ENCODE results near the gene TMCC1. TPM values are rescaled to one million over a fixed set of nuclear protein-coding genes. Genes with fewer than 3 reads are reported as not detected.

TMCC1 gene
- 8.1 and 13.9 TPM in 2 replicates for total RNA-seq

DNA sequence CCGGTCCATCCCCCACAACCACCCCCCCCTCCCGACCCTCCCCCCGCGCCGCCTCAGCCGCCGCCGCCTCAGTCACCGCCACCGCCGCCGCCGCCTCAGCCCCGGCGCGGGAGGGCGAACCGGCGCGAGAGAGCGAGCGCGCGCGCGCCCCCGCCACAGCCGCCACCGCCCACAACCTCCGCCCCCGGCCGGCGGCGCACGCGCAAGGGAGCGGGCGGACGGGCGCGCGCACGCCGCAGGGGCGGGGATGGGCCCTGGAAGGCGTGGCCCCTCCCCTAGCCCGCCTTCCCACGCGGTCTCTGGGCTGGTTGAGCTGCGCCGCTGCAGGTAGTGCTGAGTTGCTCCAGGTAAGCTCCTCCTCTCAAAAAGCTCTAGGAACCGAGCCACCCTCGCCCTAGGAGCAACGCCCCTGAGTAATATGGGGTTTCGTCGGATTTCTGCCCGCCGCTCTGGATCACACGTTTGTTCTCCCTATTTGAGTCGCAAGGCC is at the start of gene TMCC1:
TMCC1 (minus strand) TSS at position 131 of the 490 bp plus-strand sequence.

DNA sequence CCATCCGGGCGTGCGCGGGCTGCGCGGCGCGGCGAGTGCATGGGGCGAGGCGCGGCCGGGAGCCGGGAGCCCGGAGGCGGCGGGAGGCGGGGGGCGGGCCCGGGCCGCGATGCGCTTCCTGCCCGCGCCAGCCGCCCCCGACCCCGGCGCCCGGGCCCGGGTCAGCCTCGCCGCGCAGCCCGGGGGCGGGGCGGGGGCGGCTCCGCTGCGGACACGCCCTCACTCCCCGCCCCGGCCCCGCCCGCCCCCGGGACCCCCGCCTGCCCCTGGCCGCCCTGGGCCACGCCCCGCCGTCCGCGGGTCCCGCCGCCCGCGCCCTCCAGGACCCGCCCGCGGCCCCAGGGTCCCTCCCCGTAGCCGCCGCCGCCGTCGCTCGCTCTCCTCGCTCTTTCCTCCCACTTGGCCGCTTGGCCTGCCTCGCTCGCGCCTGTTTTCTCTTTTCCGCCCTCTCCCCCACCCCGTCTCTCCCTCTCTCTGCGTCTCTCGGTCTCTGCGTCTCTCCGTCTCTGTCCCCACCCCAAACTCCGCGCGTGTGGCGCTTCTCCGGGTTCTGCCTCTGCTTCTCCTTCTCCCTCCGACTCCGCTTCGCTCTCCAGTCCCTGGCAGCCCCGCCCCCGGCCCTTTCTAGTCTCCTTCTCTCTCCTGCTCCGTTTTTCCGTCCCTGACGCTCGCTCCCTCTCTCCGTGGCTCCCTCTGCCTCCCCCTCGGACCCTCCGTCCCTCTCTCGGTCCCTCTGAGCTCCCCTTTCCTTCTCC is 286.7 kb downstream of the TMCC1 start, which contains the start of gene PLXND1:
PLXND1 (minus strand) TSS at position 41 of the 755 bp plus-strand sequence; CDS start at position 4, 37 bp downstream.

Other genes starting within 250 kb of the TMCC1 start
- not detected in 2 replicates for gene TRH, start 81.0 kb upstream of the TMCC1 start, total RNA-seq
- gene ALG1L2, start 188.1 kb upstream of the TMCC1 start, total RNA-seq, result not detected in 2 replicates

Data from mammary microvascular endothelial cell (primary cell).